WTC11 (cell line): ENCODE results near the gene NUP98.

Experiments used
- ESRRA ChIP-seq: sonication (generic); formaldehyde crosslinking; IDR thresholded peaks from 2 replicates; pipeline ENCODE4 v1.8.1; 2022; ENCODE audit warnings: mild to moderate bottlenecking, missing genetic modification reagents, borderline replicate concordance
- MXD4 ChIP-seq: fragments of 250-450 bp; sonication (Bioruptor Pico); IDR thresholded peaks from 2 replicates; pipeline ENCODE4 v1.8.0; 2021; ENCODE audit warnings: mild to moderate bottlenecking, moderate library complexity, borderline replicate concordance
- NR3C1 ChIP-seq: sonication (generic); formaldehyde crosslinking; conservative IDR thresholded peaks from 2 replicates; pipeline ENCODE4 v1.8.1; 2023; ENCODE audit warnings: low read depth, mild to moderate bottlenecking, missing genetic modification reagents
- RELA ChIP-seq: sonication (generic); formaldehyde crosslinking; IDR thresholded peaks from 2 replicates; pipeline ENCODE4 v1.8.1; 2022; ENCODE audit warnings: missing genetic modification reagents, mild to moderate bottlenecking, borderline replicate concordance
- SMAD3 ChIP-seq: sonication (generic); formaldehyde crosslinking; IDR thresholded peaks from 2 replicates; pipeline ENCODE4 v1.8.0; 2022; ENCODE audit warnings: missing genetic modification reagents, mild to moderate bottlenecking, borderline replicate concordance
- TEAD4 ChIP-seq: sonication (generic); formaldehyde crosslinking; IDR thresholded peaks from 2 replicates; pipeline ENCODE4 v1.8.0; 2022; ENCODE audit warnings: mild to moderate bottlenecking, missing genetic modification reagents
- TF ChIP-seq, protein P1 (sequence below): fragments of 200-600 bp; IDR thresholded peaks from 2 replicates; pipeline ENCODE4 v1.8.0; 2022; ENCODE audit warnings: antibody characterized with exemption
- TF ChIP-seq, protein P2 (sequence below): sonication (generic); formaldehyde crosslinking; IDR thresholded peaks from 2 replicates; pipeline ENCODE4 v1.8.0; 2022; ENCODE audit warnings: mild to moderate bottlenecking, missing genetic modification reagents

DNA sequence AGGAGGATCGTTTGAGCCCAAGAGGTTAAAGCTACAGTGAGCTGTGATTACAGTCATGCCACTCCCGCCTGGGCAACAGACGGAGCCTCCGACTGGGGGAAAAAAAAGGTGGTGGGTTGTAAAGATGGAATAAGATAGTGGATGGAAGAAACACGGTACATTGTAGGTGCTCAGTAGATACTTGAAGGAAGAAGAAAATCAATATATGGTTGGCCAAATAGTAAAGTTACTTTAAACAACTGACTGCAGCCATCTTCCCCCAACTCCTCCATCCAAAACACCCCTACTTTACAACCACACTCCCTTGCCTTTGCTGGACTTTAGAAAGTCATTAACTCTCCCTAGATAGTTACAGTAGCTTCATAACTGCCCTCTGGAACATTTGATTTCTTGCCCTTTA is 2.5 kb upstream of the NUP98 start:
- no peak for TF ChIP-seq MXD4 (CRISPR knock-in tag)
- no peak for TF ChIP-seq TEAD4 (CRISPR knock-in tag)
- no peak for TF ChIP-seq RELA (CRISPR knock-in tag)
- TF ChIP-seq, protein P1, sequence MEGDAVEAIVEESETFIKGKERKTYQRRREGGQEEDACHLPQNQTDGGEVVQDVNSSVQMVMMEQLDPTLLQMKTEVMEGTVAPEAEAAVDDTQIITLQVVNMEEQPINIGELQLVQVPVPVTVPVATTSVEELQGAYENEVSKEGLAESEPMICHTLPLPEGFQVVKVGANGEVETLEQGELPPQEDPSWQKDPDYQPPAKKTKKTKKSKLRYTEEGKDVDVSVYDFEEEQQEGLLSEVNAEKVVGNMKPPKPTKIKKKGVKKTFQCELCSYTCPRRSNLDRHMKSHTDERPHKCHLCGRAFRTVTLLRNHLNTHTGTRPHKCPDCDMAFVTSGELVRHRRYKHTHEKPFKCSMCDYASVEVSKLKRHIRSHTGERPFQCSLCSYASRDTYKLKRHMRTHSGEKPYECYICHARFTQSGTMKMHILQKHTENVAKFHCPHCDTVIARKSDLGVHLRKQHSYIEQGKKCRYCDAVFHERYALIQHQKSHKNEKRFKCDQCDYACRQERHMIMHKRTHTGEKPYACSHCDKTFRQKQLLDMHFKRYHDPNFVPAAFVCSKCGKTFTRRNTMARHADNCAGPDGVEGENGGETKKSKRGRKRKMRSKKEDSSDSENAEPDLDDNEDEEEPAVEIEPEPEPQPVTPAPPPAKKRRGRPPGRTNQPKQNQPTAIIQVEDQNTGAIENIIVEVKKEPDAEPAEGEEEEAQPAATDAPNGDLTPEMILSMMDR, result no peak
- TF ChIP-seq NR3C1 (CRISPR knock-in tag), result no peak
- no peak for TF ChIP-seq ESRRA (CRISPR knock-in tag)
- no peak for TF ChIP-seq SMAD3 (CRISPR knock-in tag)
- TF ChIP-seq, protein P2, sequence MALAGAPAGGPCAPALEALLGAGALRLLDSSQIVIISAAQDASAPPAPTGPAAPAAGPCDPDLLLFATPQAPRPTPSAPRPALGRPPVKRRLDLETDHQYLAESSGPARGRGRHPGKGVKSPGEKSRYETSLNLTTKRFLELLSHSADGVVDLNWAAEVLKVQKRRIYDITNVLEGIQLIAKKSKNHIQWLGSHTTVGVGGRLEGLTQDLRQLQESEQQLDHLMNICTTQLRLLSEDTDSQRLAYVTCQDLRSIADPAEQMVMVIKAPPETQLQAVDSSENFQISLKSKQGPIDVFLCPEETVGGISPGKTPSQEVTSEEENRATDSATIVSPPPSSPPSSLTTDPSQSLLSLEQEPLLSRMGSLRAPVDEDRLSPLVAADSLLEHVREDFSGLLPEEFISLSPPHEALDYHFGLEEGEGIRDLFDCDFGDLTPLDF (CRISPR knock-in tag), result no peak
